Lower lobe of right lung (tissue), 2 donors: ENCODE results near the gene PTPRM. TPM values are rescaled to one million over a fixed set of nuclear protein-coding genes. Genes with fewer than 3 reads are reported as not detected.

Source experiments
- ATAC-seq, 2 donors: fragments of 200-7000 bp; cut with Tn5 transposase; one replicate each; pipeline ENCODE4 v1.9.1; 2020 to 2022; ENCODE audit warnings: mild to moderate bottlenecking in 2 of 2, moderate library complexity in 2 of 2
- DNase-seq: peaks from one replicate; pipeline ENCODE4 v3.0.0-alpha.2; 2020
- H3K27ac ChIP-seq: fragments of 200-600 bp; one replicate; pipeline ENCODE4 v1.8.0; 2022
- H3K27me3 ChIP-seq: fragments of 200-600 bp; one replicate; pipeline ENCODE4 v1.8.0; 2022; ENCODE audit warnings: low read depth
- H3K36me3 ChIP-seq: fragments of 200-600 bp; one replicate; pipeline ENCODE4 v1.8.0; 2022; ENCODE audit warnings: mild to moderate bottlenecking
- H3K4me1 ChIP-seq: fragments of 200-600 bp; one replicate; pipeline ENCODE4 v1.8.0; 2022
- H3K4me3 ChIP-seq: fragments of 200-600 bp; one replicate; pipeline ENCODE4 v1.8.0; 2022; ENCODE audit warnings: mild to moderate bottlenecking
- H3K9me3 ChIP-seq: fragments of 200-600 bp; one replicate; pipeline ENCODE4 v1.8.0; 2022
- intact Hi-C: fragments of 100-400 bp; cut with DNase I; formaldehyde crosslinking; loops from one replicate; pipeline ENCODE4 v1.11.0; 2022
- total RNA-seq: library from RNA; stranded (reverse); fragmentation: NEBNext Ultra II Directional; extraction: Animal tissue kit (Norgen Biotek cat#: 25700); gene quantifications from one replicate; pipeline ENCODE4 v1.2.1, GENCODE V29; 2021
- TF ChIP-seq, protein P1 (sequence below): fragments of 200-600 bp; IDR thresholded peaks from one replicate; pipeline ENCODE4 v1.8.0; 2022; ENCODE audit warnings: antibody characterized with exemption, mild to moderate bottlenecking
- donor health status: DM: no; HTN: yes; CAD: no; lungs with severe emphysema.

PTPRM gene
- total RNA-seq, 1 donor from 2014 or later = 85.2 TPM

GRCh38 chr18:7677424-7677823 lies 110.3 kb downstream of the PTPRM start:
- TF ChIP-seq, protein P1, sequence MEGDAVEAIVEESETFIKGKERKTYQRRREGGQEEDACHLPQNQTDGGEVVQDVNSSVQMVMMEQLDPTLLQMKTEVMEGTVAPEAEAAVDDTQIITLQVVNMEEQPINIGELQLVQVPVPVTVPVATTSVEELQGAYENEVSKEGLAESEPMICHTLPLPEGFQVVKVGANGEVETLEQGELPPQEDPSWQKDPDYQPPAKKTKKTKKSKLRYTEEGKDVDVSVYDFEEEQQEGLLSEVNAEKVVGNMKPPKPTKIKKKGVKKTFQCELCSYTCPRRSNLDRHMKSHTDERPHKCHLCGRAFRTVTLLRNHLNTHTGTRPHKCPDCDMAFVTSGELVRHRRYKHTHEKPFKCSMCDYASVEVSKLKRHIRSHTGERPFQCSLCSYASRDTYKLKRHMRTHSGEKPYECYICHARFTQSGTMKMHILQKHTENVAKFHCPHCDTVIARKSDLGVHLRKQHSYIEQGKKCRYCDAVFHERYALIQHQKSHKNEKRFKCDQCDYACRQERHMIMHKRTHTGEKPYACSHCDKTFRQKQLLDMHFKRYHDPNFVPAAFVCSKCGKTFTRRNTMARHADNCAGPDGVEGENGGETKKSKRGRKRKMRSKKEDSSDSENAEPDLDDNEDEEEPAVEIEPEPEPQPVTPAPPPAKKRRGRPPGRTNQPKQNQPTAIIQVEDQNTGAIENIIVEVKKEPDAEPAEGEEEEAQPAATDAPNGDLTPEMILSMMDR = no peak
- no peak overlapping the region for H3K27ac ChIP-seq
- H3K4me3 ChIP-seq = no peak overlapping the region
- H3K36me3 ChIP-seq = no peaks in the 10 kb centered on the region
- no peak for ATAC-seq
- DNase-seq = no peak
- no peaks in the 10 kb centered on the region for H3K9me3 ChIP-seq
- H3K4me1 ChIP-seq = no peaks in the 10 kb centered on the region
- H3K27me3 ChIP-seq = no peaks in the 10 kb centered on the region
- intact Hi-C loops = no loop called here

DNA sequence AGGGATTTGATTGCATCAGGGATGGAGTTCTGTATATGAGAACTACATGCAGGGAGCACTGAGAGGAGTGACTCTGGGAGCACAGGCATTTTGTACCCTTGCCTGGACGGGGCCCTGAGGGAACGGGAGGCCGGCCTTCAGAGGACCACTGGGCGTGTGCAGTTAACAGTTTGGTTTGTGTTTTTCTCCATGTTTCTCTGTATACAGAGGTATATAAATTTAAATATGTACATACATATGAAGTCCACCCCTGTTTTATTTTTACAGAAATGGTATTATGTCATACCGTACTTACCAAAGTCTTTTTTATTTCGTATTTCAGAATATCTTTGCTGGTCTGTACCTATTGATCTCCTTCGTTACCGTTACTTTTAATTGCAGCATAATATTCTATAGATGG lies 111.3 kb downstream of the PTPRM start:
- no peaks in the 10 kb centered on the region for H3K9me3 ChIP-seq

DNA sequence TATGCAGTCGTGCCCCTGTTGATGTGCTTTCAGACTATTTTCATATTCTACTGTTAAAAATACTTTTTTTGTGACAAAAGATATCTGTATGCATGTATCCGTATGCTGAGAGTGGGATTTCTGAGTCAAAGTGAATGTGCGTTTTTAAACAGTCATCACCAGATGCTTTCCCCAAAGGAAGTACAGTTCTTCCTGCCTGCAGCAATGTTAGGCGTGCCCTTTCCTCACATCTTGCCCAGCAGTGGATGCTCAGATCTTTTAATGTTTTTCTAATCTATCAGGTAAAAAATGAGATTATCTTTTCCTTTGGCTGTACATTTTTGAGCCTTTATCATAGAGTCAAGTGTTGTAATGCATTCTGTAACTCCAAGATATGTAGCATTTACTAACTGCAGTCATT lies 111.7 kb downstream of the PTPRM start:
- intact Hi-C loops = no loop called here
- H3K9me3 ChIP-seq = no peaks in the 10 kb centered on the region
- H3K27ac ChIP-seq = no peak overlapping the region
- DNase-seq (no peak), ATAC-seq (no peak)
- no peaks in the 10 kb centered on the region for H3K4me1 ChIP-seq
- no peak overlapping the region for H3K4me3 ChIP-seq
- H3K27me3 ChIP-seq = no peaks in the 10 kb centered on the region
- TF ChIP-seq, protein P1 = no peak
- no peaks in the 10 kb centered on the region for H3K36me3 ChIP-seq

More for the DNA sequence above, 111.3 kb downstream of the PTPRM start:
- H3K36me3 ChIP-seq = no peaks in the 10 kb centered on the region
- no peak overlapping the region for H3K27ac ChIP-seq
- H3K4me1 ChIP-seq = no peaks in the 10 kb centered on the region
- no peak overlapping the region for H3K4me3 ChIP-seq
- TF ChIP-seq, protein P1 = no peak
- ATAC-seq (no peak), DNase-seq (no peak)
- intact Hi-C loops = no loop called here
- no peaks in the 10 kb centered on the region for H3K27me3 ChIP-seq

- H3K4me3 ChIP-seq = no peak overlapping the region
- H3K36me3 ChIP-seq = no peaks in the 10 kb centered on the region
- H3K27me3 ChIP-seq = no peaks in the 10 kb centered on the region
- H3K27ac ChIP-seq = no peak overlapping the region
- no peak for ATAC-seq
- TF ChIP-seq, protein P1 = no peak
- intact Hi-C loops = no loop called here
- no peak for DNase-seq
- H3K4me1 ChIP-seq = no peaks in the 10 kb centered on the region
- H3K9me3 ChIP-seq = no peaks in the 10 kb centered on the region
Measured at GRCh38 chr18:7681298-7681697, 114.2 kb downstream of the PTPRM start.

DNA sequence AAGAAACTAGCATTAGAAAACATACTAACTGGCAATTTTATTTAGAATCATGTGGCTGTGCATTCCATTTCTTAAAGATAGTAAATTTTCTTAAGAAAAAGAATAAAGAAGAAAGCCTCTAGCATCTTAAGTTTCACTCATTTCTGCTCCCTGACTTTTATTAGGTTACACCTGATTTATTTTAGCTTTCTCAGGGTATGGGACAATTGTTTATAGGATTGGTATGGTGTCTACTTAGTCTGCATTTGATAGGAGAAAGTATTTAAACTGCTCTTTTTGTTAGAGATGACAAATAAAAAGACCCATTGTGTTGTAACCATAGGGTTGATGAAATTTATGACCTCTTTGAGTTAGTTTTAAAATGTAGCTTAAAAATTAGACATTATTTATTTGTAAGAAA lies 115.2 kb downstream of the PTPRM start:
- no peaks in the 10 kb centered on the region for H3K36me3 ChIP-seq
- TF ChIP-seq, protein P1 = no peak
- H3K27ac ChIP-seq = no peak overlapping the region
- no peaks in the 10 kb centered on the region for H3K27me3 ChIP-seq
- intact Hi-C loops = no loop called here
- DNase-seq = no peak
- H3K4me1 ChIP-seq = no peaks in the 10 kb centered on the region
- no peaks in the 10 kb centered on the region for H3K9me3 ChIP-seq
- ATAC-seq = no peak
- no peak overlapping the region for H3K4me3 ChIP-seq

- H3K4me1 ChIP-seq = no peaks in the 10 kb centered on the region
- H3K27me3 ChIP-seq = no peaks in the 10 kb centered on the region
- no peaks in the 10 kb centered on the region for H3K9me3 ChIP-seq
- no peak for ATAC-seq
- no peak for DNase-seq
- H3K36me3 ChIP-seq = no peaks in the 10 kb centered on the region
- TF ChIP-seq, protein P1 = no peak
- H3K4me3 ChIP-seq = no peak overlapping the region
- no peak overlapping the region for H3K27ac ChIP-seq
- intact Hi-C loops = no loop called here
Measured at GRCh38 chr18:7683753-7684152, 116.6 kb downstream of the PTPRM start.
